Stimulated activated CD8-positive, alpha-beta memory T cell treated with anti-CD3 and anti-CD28 coated beads, Interleukin-15, amount 100 ng/mL, for 1 hour (primary cell): ENCODE results near the gene RIC3.
"Not testable (repeated sequence)": the region's sequence is repeated elsewhere in the genome, so short reads cannot be mapped to it uniquely, and the experiment has no call there.

Experiments
- DNase-seq: peaks from one replicate; pipeline ENCODE4 v3.0.0-alpha.2; 2020; ENCODE audit warnings: low read depth

Gene RIC3

DNA sequence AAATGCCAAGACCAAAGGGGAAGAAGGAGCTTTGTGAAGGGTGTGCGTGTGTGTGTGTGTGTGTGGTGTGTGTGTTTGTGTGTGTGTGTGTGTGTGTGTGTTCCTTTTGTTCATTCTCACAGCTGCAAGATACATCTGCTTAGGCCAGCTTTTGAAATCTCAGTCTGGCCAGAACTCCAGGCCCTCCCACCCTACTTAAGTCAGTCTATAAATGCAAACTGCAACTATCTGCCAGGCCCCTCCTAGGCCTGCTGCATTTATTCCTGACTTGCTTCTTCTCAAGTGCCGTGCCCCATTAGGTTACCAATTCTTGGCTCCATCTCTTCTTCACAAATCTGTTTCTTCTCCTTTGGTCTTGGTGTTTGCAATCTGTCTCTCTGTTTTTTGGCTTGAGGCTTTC, 21.6 kb upstream of the RIC3 start:
- DNase-seq = no peak

DNA sequence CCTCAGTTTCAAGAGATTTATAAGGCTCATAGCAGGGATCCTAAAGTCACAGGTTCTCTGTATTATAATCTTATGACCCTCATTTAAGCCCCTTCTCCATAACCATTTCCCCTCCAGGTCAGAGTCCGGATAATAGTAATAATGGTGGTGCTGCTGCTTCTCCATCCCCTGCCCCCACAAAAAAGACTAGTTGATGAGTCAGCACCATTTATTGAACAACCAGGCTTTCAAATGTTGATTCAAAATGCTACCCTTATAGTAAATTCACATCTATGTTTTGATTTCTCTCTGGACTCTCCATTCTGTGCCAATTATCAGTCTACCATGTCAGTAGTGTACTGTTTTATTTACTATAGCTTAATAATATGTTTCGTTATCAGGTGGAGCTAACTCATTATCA, 17.6 kb upstream of the RIC3 start:
- no peak for DNase-seq

- no peak for DNase-seq
These were observed 14.3 kb upstream of the RIC3 start for GRCh38 chr11:8183111-8183510.

GRCh38 chr11:8180469-8180868, 11.6 kb upstream of the RIC3 start:
- DNase-seq = no peak

DNA sequence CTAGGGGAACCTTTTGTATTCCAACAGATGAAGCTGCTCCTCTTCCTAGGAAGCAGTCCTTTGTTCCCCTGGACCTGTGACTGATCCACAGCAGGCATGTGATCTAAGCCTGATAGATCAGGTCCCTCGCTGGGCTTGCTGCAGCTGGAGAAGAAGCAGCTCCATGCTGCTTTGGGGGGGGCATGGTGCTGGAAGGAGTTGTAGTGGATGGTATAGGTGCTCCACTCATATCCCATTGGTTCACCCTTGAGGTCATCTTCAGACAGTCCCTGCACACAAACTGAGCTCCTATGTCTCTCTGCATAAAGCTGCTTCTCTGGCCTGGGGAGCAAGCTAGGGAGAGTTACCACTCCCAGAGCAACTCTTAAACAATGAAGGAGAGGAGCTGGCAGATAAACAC, 9.5 kb upstream of the RIC3 start:
- DNase-seq = no peak

GRCh38 chr11:8177136-8177535, 8.3 kb upstream of the RIC3 start:
- DNase-seq = no peak

GRCh38 chr11:8167796-8168195, 1.0 kb downstream of the RIC3 start:
- DNase-seq = no peak

DNA sequence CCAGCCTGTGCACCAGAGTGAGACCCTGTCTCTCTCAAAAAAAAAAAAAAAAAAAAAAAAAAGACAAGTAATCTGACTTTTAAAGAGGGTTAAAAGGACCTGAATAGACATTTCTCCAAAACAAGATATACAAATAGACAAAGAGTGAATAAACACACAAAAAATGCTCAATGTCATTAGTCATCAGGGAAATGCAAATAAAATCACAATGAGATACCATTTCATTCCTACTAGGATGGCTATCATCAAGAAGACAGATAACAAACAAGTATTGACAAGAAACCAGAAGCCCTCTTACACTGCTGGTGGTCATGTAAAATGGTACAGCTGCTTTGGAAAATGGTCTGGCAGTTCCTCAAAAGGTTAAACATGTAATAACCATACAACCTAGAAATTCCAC, 4.1 kb downstream of the RIC3 start:
- DNase-seq = no peak

DNA sequence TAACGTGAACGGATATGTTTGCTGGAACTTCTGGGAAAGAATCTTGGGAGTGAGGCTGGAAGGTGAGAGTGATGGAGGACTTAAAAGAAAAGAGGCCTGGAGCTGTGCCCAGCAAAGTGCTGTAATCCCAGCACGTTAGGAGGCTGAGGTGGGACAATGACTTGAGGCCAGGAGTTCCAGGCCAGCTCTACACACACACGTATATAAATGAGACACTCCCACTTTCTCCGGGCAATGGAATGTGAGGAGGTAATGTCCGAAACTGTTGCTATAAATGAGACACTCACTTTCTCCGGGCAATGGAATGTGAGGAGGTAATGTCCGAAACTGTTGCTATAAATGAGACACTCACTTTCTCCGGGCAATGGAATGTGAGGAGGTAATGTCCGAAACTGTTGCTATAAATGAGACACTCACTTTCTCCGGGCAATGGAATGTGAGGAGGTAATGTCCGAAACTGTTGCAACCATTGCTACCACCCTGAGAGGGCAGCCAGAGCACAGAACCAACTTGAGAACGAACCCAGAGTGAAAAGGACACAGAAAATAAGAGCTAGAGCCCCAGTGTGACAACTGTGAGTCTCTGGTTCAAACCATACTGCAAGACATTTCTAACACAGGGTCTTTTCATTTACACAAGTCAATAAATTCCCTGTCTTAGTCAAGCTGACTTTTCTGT, 7.1 kb downstream of the RIC3 start:
- DNase-seq = not testable (repeated sequence)

DNA sequence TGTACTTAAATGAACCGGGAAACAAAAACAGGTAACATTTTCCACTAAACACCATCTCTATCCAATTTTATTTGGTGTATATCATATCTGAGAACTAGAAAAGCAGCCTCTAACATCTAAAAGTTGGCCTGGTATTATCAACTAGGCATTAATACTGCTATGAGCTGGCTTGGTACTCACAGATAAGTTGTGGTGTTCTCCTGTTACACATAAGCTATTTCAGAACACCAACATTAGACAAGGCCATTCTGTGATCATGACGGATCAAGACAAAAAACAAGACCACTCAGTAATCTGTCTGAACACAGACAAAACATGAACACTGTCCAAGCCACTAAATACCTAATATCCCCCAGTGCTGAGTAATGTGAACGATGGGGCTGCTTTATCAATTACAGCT, 11.9 kb downstream of the RIC3 start:
- DNase-seq = no peak

DNA sequence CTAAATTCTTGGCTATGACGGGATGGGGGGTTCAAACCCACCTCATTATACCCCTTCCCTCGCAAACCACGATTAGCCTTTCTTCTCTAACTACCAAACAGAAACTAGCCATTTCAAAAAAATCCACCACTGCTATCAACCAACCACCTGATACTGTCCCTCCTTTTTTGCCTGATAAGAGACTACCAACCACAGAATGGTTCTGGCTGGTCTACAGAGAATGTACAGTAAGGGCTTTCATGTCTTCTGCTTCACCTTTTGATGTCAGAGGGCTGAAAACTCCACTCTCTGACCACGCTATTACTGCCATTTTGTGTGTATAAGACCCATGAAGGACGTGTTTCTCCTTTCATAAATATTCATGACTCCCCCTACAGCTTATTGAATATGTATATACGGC, 19.1 kb downstream of the RIC3 start:
- DNase-seq = no peak

- no peak for DNase-seq
These were observed 30.3 kb downstream of the RIC3 start for GRCh38 chr11:8138526-8138925.

- DNase-seq = no peak
These were observed 41.4 kb downstream of the RIC3 start for GRCh38 chr11:8127447-8127846.

DNA sequence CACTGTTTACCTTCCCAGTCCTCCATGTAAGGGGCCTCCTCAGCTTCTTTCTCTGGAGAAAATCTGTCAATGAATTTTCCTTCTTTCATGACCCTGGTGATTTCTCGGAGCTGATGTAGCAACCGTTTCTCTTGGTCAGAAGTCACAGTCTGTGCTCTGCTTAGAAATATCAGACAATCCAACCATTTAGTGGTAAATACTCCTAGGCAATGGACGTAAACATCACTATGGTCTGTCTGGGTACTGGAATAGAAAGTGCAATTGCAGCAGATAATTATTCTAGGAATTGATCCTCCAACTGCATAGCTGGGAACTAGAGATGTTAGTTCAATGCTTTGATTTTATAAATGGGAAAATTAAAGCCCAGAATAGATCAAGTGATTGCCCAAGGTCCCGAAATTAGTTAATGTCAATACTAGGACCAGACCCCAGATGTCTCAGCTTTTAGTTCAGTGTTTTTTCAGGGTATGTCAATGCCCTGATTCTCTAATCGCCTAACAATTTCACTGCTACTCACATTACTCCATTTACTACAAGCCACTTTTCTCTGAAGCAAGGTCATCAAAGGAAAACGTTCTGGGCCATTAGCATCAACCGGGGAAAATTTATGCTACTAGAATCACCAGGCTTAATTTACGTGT, 42.1 kb downstream of the RIC3 start:
- DNase-seq = no peak

DNA sequence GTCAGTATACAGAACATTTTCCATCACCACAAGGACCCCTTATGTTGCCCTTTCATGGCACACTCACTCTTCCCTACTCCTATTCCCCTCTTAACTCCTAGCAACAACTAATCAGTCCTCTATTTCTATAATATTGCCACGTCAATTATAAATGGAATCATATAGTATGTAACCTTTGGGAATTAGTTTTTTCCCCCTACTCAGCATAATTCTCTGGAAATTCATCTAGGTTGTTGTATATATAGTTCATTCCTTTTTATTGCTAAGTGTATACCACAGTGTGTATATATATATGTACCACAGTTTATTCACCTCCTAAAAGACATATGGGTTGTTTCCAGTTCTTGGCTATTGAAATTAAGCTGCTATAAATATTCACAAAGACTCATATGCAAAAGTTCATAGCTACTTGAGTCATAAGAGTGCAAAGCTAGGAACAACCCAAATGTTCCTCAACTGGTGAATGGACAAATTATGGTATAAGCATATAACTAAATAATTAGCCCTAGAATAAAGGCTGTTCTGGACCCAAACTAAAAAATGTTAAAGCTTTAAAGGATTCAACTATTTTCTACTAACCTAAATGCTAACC, 46.6 kb downstream of the RIC3 start:
- no peak for DNase-seq

DNA sequence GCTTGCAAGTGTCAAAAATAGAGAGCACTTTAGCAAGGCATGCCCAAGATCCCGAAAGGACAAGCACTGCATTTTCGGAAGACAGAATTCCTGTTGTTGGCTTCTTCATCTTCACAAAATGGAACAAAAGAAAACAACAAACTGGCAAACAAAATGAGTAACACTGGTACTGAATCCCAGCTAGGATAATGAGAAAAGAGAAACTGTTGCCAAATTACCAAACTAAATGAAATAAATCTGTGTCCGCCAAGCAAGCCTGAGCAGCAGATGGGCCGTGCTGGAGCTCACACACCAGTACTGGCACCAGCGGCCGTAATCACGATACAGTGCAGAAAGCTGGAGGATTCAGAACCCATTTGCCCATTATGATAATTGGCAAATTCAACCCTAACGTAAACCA, 57.2 kb downstream of the RIC3 start:
- DNase-seq = no peak

GRCh38 chr11:8110396-8110795, 58.4 kb downstream of the RIC3 start:
- no peak for DNase-seq

DNA sequence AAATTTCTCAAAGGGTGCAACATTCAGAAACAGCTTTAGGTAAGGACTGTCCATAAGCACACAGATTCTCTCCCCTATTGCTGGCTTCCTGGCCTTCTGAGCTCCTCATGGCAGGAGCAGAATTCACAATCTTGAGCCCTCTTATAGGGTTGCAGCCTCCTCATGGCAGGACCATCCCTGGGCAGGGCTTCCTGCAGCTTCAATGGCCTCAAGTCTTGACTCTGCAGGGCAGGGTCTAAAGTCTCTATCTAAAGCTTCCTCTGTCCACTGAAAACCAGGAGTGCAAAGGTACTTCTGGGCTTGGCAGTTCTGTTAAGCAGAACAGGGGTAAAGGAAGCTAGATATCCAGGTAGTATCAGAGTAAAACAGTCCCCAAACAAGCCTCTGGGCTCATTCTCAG, 59.1 kb downstream of the RIC3 start:
- DNase-seq = no peak

GRCh38 chr11:8108421-8108820, 60.4 kb downstream of the RIC3 start:
- DNase-seq = no peak

DNA sequence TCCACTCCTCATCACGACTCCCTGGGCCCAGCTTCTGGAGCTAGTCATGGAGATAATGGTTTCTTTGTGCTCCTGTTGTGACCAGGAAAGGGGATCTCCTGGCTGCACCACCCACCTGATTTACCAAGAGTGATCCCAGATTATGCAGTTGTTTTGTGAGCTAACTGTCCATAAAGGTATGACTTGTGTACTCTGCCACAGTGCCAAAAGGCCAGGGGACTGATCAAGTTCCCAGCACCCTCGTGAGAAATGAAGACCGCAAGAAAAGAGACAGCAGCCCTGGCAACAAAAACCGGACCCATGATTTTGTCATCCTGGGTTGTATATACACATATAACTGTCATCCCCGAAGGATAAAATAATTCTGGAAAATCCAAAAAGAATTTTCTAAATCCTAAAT, 61.2 kb downstream of the RIC3 start:
- DNase-seq = no peak

DNA sequence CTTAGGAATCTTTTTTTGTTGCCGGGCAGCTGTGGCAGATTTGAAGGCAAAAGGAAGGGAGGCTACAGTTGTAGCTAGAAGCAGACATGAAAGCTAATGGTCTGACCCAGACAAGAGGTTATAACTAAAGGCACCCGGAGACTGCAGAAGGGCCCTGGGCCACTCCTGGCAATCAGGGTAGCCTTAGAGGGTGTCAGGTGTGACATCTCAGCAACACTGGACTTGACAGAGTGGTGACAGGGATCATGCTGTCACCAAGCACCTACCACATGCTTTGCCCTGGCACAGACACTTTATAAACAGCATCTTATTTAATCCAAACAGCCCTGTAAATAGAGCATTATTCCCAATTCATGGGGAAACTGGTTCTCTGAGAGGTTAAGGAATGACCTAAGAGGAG, 62.1 kb downstream of the RIC3 start:
- DNase-seq = no peak

- no peak for DNase-seq
These were observed 63.2 kb downstream of the RIC3 start for GRCh38 chr11:8105666-8106065.

DNA sequence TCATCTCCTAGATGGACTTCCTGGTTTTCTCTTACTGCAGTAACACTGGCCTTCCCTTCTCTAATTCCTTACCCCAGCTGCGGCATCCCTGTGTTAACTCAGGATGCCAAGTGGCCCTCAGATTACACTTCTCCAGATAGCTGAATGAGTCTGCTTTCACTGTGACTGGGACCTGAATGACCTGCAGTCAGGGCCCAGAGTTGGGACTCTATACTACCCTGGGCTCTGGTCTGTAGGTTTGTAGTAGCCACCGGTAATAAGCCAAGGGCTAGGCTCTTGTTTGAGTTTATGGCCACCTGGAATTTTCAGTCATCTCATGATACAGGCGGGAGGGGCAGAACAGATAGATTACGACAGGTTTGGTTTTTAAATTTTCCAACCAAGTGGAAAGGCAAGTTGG, 63.7 kb downstream of the RIC3 start:
- DNase-seq = no peak

DNA sequence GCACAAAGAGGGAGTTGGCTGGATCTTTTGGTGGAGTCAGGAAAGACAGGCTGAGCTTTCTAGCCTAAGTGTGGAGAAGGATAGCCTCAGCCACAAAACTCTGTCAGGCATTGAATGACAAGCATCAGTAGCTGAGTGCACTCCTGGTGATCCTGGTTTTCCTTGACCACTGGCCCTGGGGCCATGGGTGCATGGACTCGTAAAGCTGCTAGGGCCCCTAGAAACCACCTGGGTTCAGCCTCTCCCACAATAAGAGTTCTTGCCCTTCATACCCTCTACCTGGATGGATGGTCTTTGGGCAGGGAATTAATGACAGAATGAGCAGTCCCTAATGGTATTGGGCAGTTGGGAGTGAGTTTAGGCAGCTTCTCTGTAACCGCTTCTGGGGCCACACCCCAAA, 64.9 kb downstream of the RIC3 start:
- DNase-seq = no peak
